Erythroblast (primary cell): ENCODE results near the gene ADAMTS13.

Source experiments
- GATA1 ChIP-seq: IDR thresholded peaks from 2 replicates; pipeline ENCODE4 v1.6.1; 2011; ENCODE audit warnings: low read depth, mild to moderate bottlenecking, control low read depth, low read length, moderate library complexity
- POLR2A ChIP-seq: IDR thresholded peaks from 2 replicates; pipeline ENCODE4 v1.6.1; 2011; ENCODE audit warnings: mild to moderate bottlenecking, low read length

DNA sequence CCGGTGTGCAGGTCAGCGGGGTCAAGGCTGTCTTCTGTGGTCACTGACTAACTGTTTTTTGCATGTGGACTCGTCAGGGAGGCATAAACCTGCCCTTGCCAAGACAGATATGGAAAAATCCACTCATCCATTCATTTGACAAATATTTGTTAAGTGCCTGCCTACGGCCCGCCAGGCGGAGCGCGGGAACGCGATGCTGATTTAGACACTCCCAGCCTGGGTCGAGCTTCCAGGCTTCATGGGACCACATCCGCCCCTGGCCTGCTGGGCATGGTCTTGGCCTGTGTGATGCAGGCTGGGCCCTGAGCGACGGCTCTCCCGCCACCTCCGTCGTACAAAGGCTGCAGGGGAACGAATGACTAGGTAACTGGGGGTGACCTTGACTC lies 84.5 kb downstream of the ADAMTS13 start:
- no peak for TF ChIP-seq GATA1
- no peak for TF ChIP-seq POLR2A
